ENCODE data around the gene ELP2. TPM values are rescaled to one million over a fixed set of nuclear protein-coding genes. Genes with fewer than 3 reads are reported as not detected.

Gene ELP2
- total RNA-seq, 2 experiments from 2014 or later, result 40.3 to 50.5 TPM

- Histone ChIP-seq H3K9me3 (ENCODE audit: low read length) (no peaks in the 10 kb centered on the region), H3K9me2 (ENCODE audit: insufficient read depth, low read length) (no peaks in the 10 kb centered on the region), H2AFZ (ENCODE audit: low read length) (no peak overlapping the region), H3K4me1 (ENCODE audit: insufficient read depth, low read length, poor library complexity, severe bottlenecking) (no peaks in the 10 kb centered on the region), H4K20me1 (ENCODE audit: insufficient read depth, low read length) (no peaks in the 10 kb centered on the region), H3K79me2 (ENCODE audit: insufficient read depth, low read depth, low read length) (no peaks in the 10 kb centered on the region), H3K4me3 (ENCODE audit: low read depth, low read length, poor library complexity, severe bottlenecking) (no peak overlapping the region), H3K36me3 (ENCODE audit: insufficient read depth, low read length) (no peaks in the 10 kb centered on the region), H3K27ac (ENCODE audit: low read depth, low read length, poor library complexity, severe bottlenecking) (no peak overlapping the region), H3K4me2 (ENCODE audit: low read length) (no peak overlapping the region)
- intact Hi-C loops (cut with micrococcal nuclease; ENCODE audit: unreplicated experiment), result no loop called here
- TF ChIP-seq EZH2phosphoT487 (IDR thresholded peaks at IDR 0.05; ENCODE audit: borderline replicate concordance, low read depth, low read length) (no peak), CTCF (conservative IDR thresholded peaks at IDR 0.05; ENCODE audit: low read length) (no peak)
- ChIA-PET POLR2A (interaction anchor here (0.6 kb wide), 1 partner anchor 10 kb away, joined by 5 read pairs; no protein-coding TSS in a partner anchor), CTCF (ENCODE audit: unreplicated experiment) (no interaction called here)
- no TSS peak for BruUV-seq (replicated peaks)
- DNase-seq (ENCODE audit: low spot score), result no peak
Observed at GRCh38 chr18:36197511-36198166, 67.9 kb downstream of the ELP2 start.

- H3K9me2 ChIP-seq (ENCODE audit: insufficient read depth, low read length), result no peaks in the 10 kb centered on the region
- H3K4me3 ChIP-seq (ENCODE audit: low read depth, low read length, poor library complexity, severe bottlenecking), result no peak overlapping the region
- ChIA-PET CTCF (ENCODE audit: unreplicated experiment) (no interaction called here), POLR2A (no interaction called here)
- no peak for DNase-seq (ENCODE audit: low spot score)
- TF ChIP-seq CTCF (conservative IDR thresholded peaks at IDR 0.05; ENCODE audit: low read length) (no peak), EZH2phosphoT487 (IDR thresholded peaks at IDR 0.05; ENCODE audit: borderline replicate concordance, low read depth, low read length) (no peak)
- H2AFZ ChIP-seq (ENCODE audit: low read length), result no peak overlapping the region
- no peak overlapping the region for H3K4me2 ChIP-seq (ENCODE audit: low read length)
- H4K20me1 ChIP-seq (ENCODE audit: insufficient read depth, low read length), result no peaks in the 10 kb centered on the region
- no peak overlapping the region for H3K27ac ChIP-seq (ENCODE audit: low read depth, low read length, poor library complexity, severe bottlenecking)
- no peaks in the 10 kb centered on the region for H3K36me3 ChIP-seq (ENCODE audit: insufficient read depth, low read length)
- BruUV-seq (replicated peaks), result no TSS peak
- no peaks in the 10 kb centered on the region for H3K4me1 ChIP-seq (ENCODE audit: insufficient read depth, low read length, poor library complexity, severe bottlenecking)
- H3K79me2 ChIP-seq (ENCODE audit: insufficient read depth, low read depth, low read length), result no peaks in the 10 kb centered on the region
- H3K9me3 ChIP-seq (ENCODE audit: low read length), result no peaks in the 10 kb centered on the region
- intact Hi-C loops (cut with micrococcal nuclease; ENCODE audit: unreplicated experiment), result no loop called here
Observed at GRCh38 chr18:36199691-36200295, 70.1 kb downstream of the ELP2 start.

- H3K4me2 ChIP-seq (ENCODE audit: low read length), result no peak overlapping the region
- TF ChIP-seq EZH2phosphoT487 (IDR thresholded peaks at IDR 0.05; ENCODE audit: borderline replicate concordance, low read depth, low read length), result no peak
- TF ChIP-seq CTCF (conservative IDR thresholded peaks at IDR 0.05; ENCODE audit: low read length), result no peak
- POLR2A ChIA-PET, result no interaction called here
Observed at GRCh38 chr18:36200354-36200771, 70.7 kb downstream of the ELP2 start.

More at GRCh38 chr18:36200354-36200771, 70.7 kb downstream of the ELP2 start:
- CTCF ChIA-PET (ENCODE audit: unreplicated experiment), result no interaction called here
- intact Hi-C loops (cut with micrococcal nuclease; ENCODE audit: unreplicated experiment), result no loop called here
- H2AFZ ChIP-seq (ENCODE audit: low read length), result no peak overlapping the region
- no peaks in the 10 kb centered on the region for H3K79me2 ChIP-seq (ENCODE audit: insufficient read depth, low read depth, low read length)
- no peak overlapping the region for H3K27ac ChIP-seq (ENCODE audit: low read depth, low read length, poor library complexity, severe bottlenecking)
- no TSS peak for BruUV-seq (replicated peaks)
- H4K20me1 ChIP-seq (ENCODE audit: insufficient read depth, low read length), result no peaks in the 10 kb centered on the region
- H3K9me3 ChIP-seq (ENCODE audit: low read length), result no peaks in the 10 kb centered on the region
- no peaks in the 10 kb centered on the region for H3K9me2 ChIP-seq (ENCODE audit: insufficient read depth, low read length)
- H3K4me1 ChIP-seq (ENCODE audit: insufficient read depth, low read length, poor library complexity, severe bottlenecking), result no peaks in the 10 kb centered on the region
- H3K4me3 ChIP-seq (ENCODE audit: low read depth, low read length, poor library complexity, severe bottlenecking), result no peak overlapping the region
- no peak for DNase-seq (ENCODE audit: low spot score)
- H3K36me3 ChIP-seq (ENCODE audit: insufficient read depth, low read length), result no peaks in the 10 kb centered on the region

All from OCI-LY7 (cell line).